H1 (cell line): ENCODE measurements around the gene TGM1.

Source experiments
- ASH2L ChIP-seq: fragments of 200-600, 300-600 bp; sonication (generic); IDR thresholded peaks from one replicate; pipeline ENCODE4 v1.7.1; 2017; ENCODE audit warnings: low read length
- EZH2 ChIP-seq: fragments of 200-600 bp; sonication (generic); IDR thresholded peaks from 2 replicates; pipeline ENCODE4 v1.7.1; 2012; ENCODE audit warnings: low read depth, mild to moderate bottlenecking, moderate library complexity, low read length, inconsistent platforms; ENCODE audit not compliant: severe bottlenecking
- GABPA ChIP-seq: IDR thresholded peaks from 2 replicates; pipeline ENCODE4 v1.6.1; 2011; ENCODE audit warnings: mild to moderate bottlenecking, low read length, moderate library complexity, borderline replicate concordance; ENCODE audit not compliant: insufficient read depth
- RAD21 ChIP-seq, 2 experiments: IDR thresholded peaks in 1 of 2; conservative IDR thresholded peaks in 1 of 2; 2 replicates each; pipeline ENCODE4 v1.6.1; 2011; ENCODE audit warnings: low read depth in 2 of 2, low read length in 2 of 2, improper control_type of control experiment in 1 of 2, inconsistent platforms in 1 of 2, mild to moderate bottlenecking in 1 of 2, moderate library complexity in 1 of 2
- SIN3A ChIP-seq, 2 experiments: IDR thresholded peaks in 1 of 2; conservative IDR thresholded peaks in 1 of 2; 2 replicates each; pipeline ENCODE4 v1.6.1; 2011 to 2012; ENCODE audit warnings: low read length in 2 of 2, improper control_type of control experiment in 1 of 2, low read depth in 1 of 2, mild to moderate bottlenecking in 1 of 2
- ZNF274 ChIP-seq: IDR thresholded peaks from 2 replicates; pipeline ENCODE4 v1.7.0; 2012; ENCODE audit warnings: low read length, borderline replicate concordance; ENCODE audit errors: extremely low read depth
- TF ChIP-seq, protein P1 (sequence below), 3 experiments: IDR thresholded peaks; 1 replicate in 2 of 3; 2 replicates in 1 of 3; pipeline versions ENCODE4 v1.5.1 to v1.6.1; 2011; ENCODE audit warnings: low read length in 3 of 3, mild to moderate bottlenecking in 3 of 3, inconsistent platforms in 2 of 3, low read depth in 1 of 3, moderate library complexity in 1 of 3; ENCODE audit not compliant: insufficient read depth in 1 of 3; ENCODE audit errors: control extremely low read depth in 1 of 3

DNA sequence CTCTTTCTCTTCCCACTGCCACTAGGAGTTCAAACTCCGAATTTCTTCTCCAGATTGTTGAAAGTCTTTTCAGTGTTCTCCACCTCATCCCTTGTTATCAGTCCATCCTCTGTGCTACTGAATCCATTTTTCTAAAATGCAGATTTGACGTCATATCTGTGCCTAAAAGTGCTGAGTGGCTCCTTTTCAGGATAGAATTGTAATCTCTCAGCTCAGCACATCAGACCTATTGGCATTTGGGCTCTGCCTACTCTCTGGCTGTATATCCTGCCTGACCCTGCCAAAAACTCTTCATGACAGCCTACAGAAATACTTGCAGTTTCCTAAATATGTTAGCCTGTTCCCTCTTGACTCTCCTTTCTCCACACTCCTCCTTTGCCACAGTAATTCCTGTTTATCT lies 9.5 kb upstream of the TGM1 start:
- TF ChIP-seq ZNF274 (no peak), RAD21 (IDR thresholded peaks at IDR 0.05 in 1 of 2, conservative IDR thresholded peaks at IDR 0.05 in 1 of 2; ENCODE audit: low read depth in 2 of 2, low read length in 2 of 2) (no peak), ASH2L (no peak), EZH2 (no peak), SIN3A (conservative IDR thresholded peaks at IDR 0.05 in 1 of 2, IDR thresholded peaks at IDR 0.05 in 1 of 2; ENCODE audit: low read depth in 1 of 2, low read length in 2 of 2) (no peak), GABPA (no peak)
- TF ChIP-seq, protein P1, sequence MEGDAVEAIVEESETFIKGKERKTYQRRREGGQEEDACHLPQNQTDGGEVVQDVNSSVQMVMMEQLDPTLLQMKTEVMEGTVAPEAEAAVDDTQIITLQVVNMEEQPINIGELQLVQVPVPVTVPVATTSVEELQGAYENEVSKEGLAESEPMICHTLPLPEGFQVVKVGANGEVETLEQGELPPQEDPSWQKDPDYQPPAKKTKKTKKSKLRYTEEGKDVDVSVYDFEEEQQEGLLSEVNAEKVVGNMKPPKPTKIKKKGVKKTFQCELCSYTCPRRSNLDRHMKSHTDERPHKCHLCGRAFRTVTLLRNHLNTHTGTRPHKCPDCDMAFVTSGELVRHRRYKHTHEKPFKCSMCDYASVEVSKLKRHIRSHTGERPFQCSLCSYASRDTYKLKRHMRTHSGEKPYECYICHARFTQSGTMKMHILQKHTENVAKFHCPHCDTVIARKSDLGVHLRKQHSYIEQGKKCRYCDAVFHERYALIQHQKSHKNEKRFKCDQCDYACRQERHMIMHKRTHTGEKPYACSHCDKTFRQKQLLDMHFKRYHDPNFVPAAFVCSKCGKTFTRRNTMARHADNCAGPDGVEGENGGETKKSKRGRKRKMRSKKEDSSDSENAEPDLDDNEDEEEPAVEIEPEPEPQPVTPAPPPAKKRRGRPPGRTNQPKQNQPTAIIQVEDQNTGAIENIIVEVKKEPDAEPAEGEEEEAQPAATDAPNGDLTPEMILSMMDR (IDR thresholded peaks at IDR 0.05; ENCODE audit: control extremely low read depth in 1 of 3, insufficient read depth in 1 of 3, low read depth in 1 of 3, low read length in 3 of 3), result no peak
